GM21360 (cell line): ENCODE results near the gene AFF3.
"Not testable (repeated sequence)": the region's sequence is repeated elsewhere in the genome, so short reads cannot be mapped to it uniquely, and the experiment has no call there.

Experiments used
- ATAC-seq: cut with Tn5 transposase; IDR thresholded peaks from one replicate; pipeline ENCODE4 v1.9.1; 2021; ENCODE audit warnings: mild to moderate bottlenecking, moderate library complexity; ENCODE audit not compliant: unreplicated experiment

The AFF3 gene

DNA sequence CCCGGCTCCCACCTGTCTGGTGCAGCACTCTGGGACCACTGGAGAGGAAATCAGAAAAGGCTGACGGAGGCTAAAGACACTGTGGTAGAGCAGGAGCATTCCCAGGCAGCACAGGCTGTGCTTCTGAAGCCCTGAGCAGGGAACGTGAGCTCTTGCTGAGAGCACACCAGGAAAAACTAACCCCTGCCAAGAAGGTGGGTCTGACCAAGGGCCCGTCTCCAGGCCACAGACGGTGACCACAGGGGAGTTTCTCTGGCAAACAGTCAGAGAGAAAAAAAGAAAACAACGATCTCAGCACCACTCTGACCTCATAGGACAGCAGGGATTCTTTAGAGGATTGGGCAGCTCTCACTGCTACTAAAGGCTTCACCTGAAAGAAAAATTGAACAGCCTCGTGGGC, 201.4 kb downstream of the AFF3 start:
- ATAC-seq, result no peak

DNA sequence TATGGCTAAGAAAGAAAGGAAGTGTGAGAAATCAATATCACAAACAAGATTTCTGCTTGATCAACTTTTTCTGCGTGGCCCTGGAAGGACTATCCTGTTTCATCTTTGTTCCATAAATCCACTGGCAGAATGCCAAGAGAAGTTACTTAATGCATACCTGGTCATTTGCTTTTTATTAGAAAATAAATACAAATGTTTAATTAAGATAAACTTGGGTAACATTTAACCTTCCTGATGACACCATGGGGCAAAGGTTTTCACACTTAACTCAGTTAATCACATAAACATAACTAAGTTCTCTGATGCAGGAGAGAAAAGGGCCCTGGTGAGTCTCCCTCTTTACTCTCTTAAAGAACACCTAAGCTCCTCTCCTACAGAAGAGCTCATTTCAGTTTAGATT, 203.3 kb downstream of the AFF3 start:
- no peak for ATAC-seq

DNA sequence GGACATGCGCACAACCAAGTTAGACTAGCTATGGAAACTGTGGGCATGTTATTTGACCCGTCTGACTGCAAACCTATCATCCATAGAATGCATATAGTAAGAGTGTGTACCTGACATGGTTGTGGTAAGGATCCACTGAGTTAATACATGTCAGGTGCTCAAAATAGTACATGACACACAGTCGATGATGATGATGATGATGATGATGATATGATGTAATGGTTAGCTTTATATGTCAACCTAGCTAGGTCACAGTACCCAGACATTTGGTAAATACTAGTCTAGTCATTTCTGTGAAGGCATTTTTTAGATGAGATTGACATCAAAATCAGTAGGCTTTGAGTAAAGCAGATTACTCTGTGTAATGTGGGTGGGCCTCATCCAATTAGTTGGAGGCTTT, 204.1 kb downstream of the AFF3 start:
- ATAC-seq, result no peak

DNA sequence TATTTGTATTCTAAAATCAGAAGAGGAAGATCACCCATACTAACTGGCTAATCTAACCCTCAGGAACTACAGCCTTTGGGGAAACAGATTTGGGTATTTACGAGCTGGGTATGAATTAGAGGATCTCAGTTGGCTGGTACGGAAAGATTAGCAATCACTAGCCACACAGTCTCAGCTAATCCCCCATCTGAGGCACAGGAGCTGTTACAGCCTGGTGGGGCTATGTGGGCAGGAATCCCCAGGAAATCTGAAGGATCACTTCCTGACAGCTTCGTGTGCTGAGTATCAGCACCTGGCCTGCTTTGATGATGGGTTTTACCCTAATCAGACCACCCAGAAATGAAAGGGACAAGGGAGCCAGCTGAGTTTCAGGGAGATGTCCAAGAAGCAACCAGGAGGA, 206.3 kb downstream of the AFF3 start:
- no peak for ATAC-seq

DNA sequence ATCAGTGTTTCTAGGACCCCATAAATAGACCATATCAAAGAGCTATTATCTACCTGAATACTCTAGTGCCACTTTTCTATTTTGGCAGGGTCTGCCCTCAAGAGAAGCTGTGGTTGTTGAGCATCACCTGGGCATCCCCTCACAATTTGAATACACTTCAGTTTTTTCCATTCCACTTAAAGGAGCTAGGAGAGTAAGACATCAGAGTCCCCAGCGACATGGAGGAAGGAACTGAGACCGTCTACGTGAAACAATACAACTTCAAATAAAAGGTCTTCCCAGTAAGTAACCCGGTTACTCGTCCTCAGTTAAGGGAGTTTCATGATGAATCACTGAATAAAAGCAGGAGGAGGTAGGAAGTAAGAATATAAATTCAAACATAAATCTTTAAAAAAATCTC, 206.7 kb downstream of the AFF3 start:
- no peak for ATAC-seq

DNA sequence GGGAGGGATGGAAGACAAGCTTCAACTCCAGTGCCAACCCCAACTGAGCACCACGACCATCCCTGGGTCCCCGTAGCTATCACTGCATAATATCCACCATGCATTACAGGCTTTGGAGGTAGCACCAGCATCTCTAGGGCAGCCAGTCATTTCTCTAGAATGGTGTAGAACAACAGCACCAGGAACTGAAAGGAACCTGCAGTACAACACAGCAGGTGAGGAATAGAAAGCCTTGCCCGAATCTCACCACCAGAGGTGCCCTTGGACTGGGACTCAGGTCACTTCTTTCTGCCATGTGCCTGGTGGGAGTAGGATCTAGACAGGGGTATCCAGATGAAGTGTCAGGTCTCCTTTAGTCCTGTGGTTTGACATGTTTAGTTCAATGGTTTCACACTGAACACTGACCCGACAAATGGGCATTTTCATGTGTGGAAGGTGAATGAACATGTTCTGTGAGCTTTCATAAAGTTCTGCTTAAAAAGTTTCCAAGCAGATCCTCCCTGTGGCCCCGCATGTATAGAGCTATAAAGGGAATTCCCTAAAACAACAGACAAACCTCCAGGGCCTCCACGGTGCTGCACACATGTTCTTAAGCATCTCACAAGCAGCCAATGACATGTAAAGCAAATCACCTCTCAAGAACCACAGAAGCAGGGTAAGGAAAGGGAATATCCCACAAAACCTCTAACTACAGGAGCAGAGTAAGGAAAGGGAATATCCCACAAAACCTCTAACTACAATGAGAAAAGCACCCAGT, 208.3 kb downstream of the AFF3 start:
- ATAC-seq, result no peak

DNA sequence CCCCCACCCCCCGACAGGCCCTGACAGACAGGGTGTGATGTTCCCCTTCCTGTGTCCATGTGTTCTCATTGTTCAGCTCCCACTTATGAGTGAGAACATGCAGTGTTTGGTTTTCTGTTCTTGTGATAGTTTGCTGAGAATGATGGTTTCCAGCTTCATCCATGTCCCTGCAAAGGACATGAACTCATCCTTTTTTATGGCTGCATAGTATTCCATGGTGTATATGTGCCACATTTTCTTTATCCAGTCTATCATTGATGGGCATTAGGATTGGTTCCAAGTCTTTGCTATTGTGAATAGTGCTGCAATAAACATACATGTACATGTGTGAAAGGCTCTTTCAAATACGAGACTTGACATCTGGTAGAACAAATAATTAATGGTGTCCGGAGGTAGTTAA, 208.9 kb downstream of the AFF3 start:
- ATAC-seq, result not testable (repeated sequence)

DNA sequence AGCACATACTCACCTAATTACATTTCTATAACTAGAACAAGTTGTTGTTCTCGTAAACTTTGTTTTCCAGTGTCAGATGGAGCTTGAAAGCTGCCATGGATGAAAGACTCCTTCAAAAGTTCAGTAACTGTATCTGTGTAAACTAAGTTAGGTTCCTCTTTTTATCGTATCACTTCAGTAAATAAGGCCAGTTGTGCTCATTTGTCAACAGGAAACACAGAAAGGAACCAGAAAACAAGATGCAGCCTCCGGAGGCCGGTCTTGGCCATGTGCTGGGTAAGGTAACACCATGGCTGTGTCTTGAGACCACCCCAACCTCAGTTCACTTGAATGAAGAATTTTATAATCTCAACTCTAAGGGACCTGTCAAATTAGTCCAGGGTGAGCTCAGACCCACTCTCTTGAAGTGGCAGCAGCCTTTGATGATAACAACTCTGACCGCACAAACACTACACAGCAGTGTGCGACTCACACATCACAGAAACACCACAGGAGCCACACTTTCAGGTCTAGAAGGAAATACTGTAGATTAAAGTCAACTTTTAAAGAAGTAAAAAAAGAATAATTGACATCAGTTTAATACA, 213.8 kb downstream of the AFF3 start:
- ATAC-seq, result no peak

DNA sequence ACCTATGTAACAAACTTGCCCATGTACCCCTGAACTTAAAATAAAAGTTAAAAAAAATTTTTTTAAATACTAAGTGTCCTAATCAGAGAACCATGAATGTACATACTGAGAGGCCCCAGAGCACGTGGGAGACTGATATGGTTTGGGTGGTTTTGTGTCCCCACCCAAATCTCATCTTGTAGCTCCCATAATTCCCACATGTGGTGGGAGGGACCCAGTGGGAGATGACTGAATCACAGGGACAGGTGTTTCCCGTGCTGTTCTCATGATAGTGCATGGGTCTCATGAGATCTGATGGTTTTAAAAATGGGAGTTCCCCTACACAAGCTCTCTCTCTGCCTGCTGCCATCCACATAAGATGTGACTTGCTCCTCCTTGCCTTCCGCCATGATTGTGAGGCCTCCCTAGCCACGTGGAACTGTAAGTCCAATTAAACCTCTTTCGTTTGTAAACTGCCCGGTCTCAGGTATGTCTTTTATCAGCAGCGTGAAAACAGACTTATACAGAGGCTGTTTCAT, 214.6 kb downstream of the AFF3 start:
- not testable (repeated sequence) for ATAC-seq

DNA sequence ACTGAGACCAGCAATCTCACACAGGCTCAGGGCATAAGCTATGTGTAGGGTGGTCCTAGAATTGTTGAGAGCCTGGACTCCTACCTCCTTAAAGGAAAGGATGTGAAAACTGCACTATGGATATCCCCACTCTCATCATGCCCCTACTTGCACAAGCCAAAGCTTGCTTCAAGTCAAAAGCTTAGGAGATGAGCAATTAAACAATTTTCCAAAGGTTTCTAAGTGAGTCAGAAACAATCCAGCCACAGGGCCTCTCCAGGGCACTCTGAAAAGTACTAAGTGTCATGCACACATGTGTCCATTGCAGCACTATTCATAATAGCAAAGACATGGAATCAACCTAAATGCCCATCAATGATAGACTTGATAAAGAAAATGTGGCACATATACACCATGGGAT, 215.4 kb downstream of the AFF3 start:
- ATAC-seq, result no peak

DNA sequence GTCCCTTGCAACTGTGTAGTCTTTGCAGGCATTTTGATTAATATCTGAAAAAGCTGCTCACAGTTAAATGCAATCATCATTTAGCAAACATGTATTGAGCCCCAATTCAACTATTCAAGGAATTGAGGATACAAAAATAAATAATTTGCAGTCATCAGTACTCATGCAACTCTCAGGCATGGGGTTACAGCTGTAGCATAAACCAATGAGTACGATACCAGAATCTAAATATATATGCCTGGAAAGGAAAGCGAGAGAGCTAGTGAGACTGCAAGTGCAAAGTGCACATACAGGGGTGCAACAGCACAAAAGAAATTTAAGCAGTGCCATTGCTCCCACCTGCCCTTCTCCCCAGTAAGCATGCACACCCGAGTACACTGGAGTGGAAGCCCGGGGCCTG, 216.4 kb downstream of the AFF3 start:
- ATAC-seq, result no peak

DNA sequence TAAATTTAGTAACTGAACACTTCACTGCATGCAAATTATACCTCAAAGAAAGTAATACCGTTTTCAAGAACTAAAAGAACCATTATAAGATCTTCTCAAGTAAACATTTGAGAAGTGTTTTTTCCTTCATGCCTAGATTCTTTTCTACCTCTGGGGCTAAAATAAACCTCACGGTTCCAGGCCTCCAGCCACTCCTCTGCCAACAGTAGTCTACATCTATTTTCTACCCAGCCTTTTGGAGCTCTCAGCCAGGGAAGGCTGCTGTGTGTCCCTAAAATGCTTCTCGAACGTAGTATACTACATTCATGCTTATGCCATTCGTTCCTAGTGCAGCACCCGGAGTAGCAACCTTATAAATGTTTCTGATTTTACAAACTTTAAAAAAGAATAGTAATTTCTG, 219.7 kb downstream of the AFF3 start:
- no peak for ATAC-seq

DNA sequence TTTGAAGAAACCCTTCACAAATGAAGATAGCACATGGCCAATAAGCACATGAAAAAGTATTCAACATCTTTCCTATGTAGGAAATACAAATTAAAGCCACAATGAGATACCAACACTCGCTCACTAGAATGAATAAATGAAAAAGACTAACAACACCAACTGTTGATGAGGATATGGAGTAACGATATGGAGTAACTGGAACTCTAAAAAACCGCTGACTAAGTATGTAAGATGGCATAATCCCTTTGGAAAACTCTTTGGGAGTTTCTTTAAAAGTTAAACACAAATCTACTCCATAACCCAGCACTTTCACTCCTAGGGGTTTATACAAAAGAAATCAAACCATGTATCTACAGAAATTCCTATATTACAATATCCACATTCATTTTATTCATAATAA, 220.5 kb downstream of the AFF3 start:
- ATAC-seq, result no peak

DNA sequence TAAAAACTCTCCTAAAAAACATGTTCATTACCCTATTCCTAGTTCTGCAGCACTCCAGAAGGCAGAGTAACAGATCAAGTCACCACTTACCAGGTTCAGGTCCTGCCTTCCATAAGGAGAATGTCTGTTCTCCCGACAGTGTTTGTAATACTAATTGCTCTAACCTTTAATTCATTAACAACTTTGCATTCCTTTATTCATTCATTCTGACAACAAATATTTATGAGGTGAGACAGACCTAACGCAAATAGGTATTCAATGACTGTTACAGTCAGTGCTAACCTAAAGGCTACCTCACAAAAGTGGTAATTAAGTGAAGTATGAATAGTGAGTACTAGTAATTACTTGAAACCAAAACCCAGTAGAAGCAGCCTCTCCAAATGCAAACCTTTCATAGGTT, 224.0 kb downstream of the AFF3 start:
- ATAC-seq, result no peak

DNA sequence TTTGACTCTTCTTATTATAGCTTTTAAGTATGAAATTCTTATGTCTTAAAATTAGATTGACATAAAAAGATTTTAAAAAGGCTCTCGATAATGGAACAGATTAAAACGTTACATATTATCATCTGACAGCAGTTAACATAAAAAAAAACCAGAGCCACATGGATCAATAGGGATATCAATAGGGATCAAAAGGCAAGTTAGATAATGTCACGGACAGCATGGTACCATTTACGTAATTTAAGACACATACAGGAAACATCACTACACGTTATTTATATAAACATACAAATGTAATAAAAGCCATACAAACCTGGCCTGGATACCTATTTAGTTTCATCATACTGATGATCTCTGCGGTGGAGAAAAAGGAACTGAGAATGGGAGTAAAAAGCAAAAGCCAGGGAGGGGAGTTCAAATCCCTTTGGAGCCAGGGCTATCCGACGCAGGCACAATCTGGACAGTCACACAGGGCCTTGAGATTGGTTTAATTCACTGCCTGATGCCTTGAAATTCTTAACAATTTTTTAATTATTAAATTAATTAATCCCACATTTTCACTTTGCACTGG, 227.2 kb downstream of the AFF3 start:
- ATAC-seq, result no peak

DNA sequence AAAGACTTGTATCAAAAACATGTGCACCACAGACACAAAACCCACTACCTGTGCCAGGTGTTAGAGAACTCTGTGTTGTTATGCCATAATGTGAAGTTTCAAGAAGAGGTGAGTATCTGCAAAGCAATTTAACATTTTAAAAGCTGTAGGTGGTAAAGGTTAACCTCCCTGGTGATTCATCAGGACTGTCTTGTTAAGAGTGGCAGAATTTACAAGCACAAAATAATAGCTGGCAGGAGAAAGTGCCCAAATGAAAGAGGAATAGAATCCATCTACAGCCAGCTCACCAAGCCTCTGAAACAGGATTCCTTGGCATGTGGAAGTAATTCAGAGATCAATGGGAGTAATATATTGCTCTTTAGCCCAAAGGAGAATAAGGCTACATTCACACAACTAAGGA, 230.7 kb downstream of the AFF3 start:
- no peak for ATAC-seq

DNA sequence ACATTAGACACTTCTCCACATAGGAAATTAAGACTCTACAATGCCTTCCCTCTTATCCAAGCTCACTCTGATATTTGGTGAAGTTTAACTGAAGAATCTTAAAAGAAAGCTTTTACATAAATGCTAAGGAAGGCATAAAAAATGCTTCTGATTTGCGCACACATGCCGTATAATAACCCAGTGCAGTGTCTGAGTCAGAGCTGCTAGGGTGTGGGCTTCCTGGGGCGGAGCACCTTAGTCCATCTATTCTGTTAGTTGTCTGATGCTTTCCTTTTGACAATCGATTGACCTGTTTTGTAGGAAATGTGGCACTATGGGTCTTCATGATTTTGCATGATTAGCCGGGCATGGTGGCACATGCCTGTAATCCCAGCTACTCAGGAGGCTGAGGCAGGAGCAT, 231.5 kb downstream of the AFF3 start:
- no peak for ATAC-seq

DNA sequence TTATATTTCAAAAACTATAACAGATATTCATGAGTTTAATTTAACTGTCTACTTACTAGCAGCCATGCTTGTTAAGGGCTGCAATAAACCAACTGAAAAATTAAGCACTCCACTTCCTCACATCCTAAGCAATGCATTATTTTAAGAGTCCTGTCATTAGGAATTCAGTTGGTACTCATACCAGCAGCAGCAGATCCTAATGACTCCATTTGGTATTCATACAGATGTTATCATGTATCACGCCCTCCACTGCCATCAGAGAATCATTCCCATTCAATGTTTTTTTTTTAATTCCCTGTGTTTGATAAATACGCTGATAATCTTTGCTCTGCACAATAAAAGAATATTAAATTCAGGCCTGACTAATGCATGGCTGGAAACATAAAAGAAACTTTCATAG, 236.8 kb downstream of the AFF3 start:
- ATAC-seq, result no peak

DNA sequence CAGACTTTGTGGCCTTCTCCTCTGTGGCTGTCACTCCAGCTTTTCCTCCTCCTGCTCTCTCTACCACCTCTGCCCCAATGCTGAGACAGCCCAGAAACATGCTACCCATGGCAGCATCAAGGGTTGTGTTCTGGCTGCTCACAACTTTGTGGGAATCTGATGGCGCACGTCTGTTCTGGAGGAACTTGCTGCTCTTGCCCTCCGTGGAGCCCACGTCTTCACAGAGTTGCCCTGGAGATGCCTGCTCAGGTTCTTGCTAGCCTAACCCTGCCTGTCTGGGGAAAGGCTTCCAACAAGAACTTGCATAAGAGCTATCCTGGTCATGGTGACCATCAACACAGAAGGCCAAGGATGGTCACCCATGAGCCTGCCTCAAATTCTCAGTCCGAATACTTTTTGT, 237.4 kb downstream of the AFF3 start:
- no peak for ATAC-seq

DNA sequence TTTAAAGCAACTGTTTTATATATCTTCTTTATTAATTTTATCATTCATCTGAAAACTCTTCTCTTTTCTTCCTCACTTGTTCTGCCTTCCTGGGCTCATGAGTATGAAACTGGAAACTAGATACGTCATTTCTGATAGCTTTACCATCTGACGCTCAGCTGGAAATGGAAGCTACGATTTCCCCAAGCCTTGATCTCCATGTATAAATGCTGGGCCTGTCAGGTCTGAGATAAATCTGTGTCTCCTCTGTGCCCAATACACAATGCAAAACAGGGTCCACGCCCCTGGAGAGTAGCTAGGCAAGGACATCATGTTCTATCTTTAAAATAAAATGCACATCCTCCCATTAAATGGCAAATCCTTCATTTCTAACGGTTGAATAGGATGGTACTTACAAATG, 238.4 kb downstream of the AFF3 start:
- ATAC-seq, result no peak

DNA sequence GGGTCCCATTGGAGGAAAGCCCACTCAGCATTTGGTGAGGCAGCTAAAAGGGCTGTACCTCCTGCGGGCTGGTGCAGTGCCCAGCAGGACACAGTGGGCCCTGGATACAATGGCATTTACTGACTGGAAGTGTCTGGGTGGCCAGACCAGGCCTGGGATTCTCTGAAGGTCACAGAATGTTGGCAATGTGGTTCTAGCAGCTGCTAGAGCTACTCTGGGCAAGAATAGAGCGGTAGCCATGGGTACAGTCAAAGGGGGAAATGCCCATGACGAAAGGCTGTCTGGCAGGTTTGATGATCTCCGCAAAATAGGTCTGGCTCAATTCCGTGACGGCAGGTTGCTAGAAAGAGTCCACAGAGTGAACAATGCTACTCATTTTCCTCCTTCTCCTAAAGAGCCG, 241.8 kb downstream of the AFF3 start:
- no peak for ATAC-seq

DNA sequence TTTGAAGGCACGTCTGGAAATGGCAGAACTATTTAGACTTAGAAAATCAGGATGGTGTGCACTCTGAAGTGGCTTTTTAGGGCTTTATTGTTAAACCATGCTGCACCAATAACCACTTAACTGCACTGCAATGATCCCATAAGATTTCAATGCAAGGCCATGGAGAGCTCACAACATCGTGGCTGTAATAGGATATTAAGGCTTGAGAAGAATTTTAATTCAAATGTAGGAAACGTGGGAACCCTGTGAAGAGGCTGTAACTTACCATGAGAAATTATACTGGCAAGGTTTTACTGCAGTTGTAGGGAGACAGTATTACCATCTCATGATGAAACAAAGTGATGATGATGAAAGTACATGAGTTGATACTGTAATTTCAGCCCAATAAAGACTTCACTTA, 242.5 kb downstream of the AFF3 start:
- ATAC-seq, result no peak
